Measurements from ENCODE around the gene FAM217A. TPM values are rescaled to one million over a fixed set of nuclear protein-coding genes. Genes with fewer than 3 reads are reported as not detected.
A peak's percentile ranks its signal among the peaks of the same experiment; 100 is the strongest.

FAM217A gene
- total and polyA plus RNA-seq, 2 of the 13 experiments (the other 11 are each of a cell fraction or from before 2014, with no cell fraction given), result not detected

DNA sequence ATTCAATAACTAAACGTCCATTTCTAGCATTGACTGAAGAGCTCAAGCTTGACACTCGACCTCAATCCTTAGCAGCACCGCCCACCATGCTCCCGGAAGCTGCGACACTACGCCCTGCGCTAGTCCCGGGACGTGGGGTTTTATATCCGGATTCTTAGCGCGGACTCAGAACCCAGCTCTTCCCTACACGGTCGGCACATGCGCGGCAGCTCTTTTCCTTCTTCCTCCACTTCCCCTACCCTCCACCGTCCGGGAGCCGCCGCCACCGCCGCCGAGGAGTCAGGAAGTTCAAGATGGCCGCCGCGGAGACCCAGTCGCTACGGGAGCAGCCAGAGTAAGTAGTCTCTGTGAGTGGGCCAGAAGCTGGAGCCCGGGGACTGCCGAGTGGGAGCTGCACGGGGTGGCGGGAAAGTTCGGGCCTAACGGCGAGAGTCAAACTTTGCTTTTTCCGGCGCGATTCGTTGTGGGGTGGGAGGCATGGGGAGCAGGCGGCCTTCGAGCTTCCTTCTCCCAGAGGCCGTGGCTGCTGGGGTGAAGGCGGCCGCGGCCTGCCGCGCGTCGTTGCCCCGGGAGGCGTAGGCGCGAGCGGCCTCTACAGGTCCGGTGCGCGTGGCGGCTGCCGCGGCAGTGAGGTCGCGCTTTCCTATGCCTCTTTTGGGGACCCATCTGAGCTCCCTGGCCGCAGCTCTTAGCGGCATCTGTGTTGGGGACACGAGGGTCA is 57.6 kb downstream of the FAM217A start (continued):
- peak; percentile 96 for TF ChIP-seq SRSF1 (optimal IDR thresholded peaks at IDR 0.05; ENCODE audit: low read depth, low read length)
- no peak for TF ChIP-seq ZSCAN22 (CRISPR knock-in tag; IDR thresholded peaks at IDR 0.05)
- TF ChIP-seq ZNF629 (CRISPR knock-in tag; conservative IDR thresholded peaks at IDR 0.05), result 0 out of 2 replicates have a peak, but pooled peaks have one; percentile 45
- peak; percentile 92; the same call in 2 of the 3 replicates for TF ChIP-seq MXI1 (IDR thresholded peaks at IDR 0.05; ENCODE audit: borderline replicate concordance, low read depth, low read length)
- TF ChIP-seq SP140L (CRISPR knock-in tag; IDR thresholded peaks at IDR 0.05; ENCODE audit: borderline replicate concordance), result no peak
- TF ChIP-seq ZSCAN30 (CRISPR knock-in tag; IDR thresholded peaks at IDR 0.05), result peak; percentile 18; the same call in 1 of the 2 replicates
- peak; percentile 87 for TF ChIP-seq POGZ (CRISPR knock-in tag; IDR thresholded peaks at IDR 0.05)
- peak; percentile 93 for TF ChIP-seq ZNF891 (CRISPR knock-in tag; IDR thresholded peaks at IDR 0.05)
- TF ChIP-seq SP5 (CRISPR knock-in tag; IDR thresholded peaks at IDR 0.05; ENCODE audit: borderline replicate concordance, low read depth), result peak; percentile 89
- TF ChIP-seq, protein P1, sequence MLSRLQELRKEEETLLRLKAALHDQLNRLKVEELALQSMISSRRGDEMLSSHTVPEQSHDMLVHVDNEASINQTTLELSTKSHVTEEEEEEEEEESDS (CRISPR knock-in tag; IDR thresholded peaks at IDR 0.05; ENCODE audit: borderline replicate concordance), result peak; percentile 83; the same call in 1 of the 2 replicates
- TF ChIP-seq, protein P2, sequence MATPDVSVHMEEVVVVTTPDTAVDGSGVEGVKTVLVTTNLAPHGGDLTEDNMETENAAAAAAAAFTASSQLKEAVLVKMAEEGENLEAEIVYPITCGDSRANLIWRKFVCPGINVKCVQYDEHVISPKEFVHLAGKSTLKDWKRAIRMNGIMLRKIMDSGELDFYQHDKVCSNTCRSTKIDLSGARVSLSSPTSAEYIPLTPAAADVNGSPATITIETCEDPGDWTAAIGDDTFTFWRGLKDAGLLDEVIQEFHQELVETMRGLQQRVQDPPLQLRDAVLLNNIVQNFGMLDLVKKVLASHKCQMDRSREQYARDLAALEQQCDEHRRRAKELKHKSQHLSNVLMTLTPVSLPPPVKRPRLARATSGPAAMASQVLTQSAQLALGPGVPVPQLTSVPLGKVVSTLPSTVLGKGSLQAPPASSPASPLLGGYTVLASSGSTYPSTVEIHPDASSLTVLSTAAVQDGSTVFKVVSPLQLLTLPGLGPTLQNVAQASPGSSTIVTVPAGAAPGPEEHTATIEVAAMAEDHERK (CRISPR knock-in tag; IDR thresholded peaks at IDR 0.05; ENCODE audit: low read depth), result peak; percentile 96
- TF ChIP-seq RBM22 (optimal IDR thresholded peaks at IDR 0.05; ENCODE audit: low read length), result no peak
- TF ChIP-seq, protein P3, sequence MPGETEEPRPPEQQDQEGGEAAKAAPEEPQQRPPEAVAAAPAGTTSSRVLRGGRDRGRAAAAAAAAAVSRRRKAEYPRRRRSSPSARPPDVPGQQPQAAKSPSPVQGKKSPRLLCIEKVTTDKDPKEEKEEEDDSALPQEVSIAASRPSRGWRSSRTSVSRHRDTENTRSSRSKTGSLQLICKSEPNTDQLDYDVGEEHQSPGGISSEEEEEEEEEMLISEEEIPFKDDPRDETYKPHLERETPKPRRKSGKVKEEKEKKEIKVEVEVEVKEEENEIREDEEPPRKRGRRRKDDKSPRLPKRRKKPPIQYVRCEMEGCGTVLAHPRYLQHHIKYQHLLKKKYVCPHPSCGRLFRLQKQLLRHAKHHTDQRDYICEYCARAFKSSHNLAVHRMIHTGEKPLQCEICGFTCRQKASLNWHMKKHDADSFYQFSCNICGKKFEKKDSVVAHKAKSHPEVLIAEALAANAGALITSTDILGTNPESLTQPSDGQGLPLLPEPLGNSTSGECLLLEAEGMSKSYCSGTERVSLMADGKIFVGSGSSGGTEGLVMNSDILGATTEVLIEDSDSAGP (CRISPR knock-in tag; IDR thresholded peaks at IDR 0.05; ENCODE audit: borderline replicate concordance), result peak; percentile 86; the same call in 1 of the 2 replicates
- TF ChIP-seq ARHGAP35 (CRISPR knock-in tag; IDR thresholded peaks at IDR 0.05; ENCODE audit: borderline replicate concordance), result no peak; the same call in 1 of the 2 replicates
- TF ChIP-seq TBP (CRISPR knock-in tag; IDR thresholded peaks at IDR 0.05), result 0 out of 2 replicates have a peak, but pooled peaks have one; percentile 81
- no peak for TF ChIP-seq ZNF850 (CRISPR knock-in tag; conservative IDR thresholded peaks at IDR 0.05)
- TF ChIP-seq FOSL1 (CRISPR knock-in tag; IDR thresholded peaks at IDR 0.05; ENCODE audit: borderline replicate concordance), result no peak
- TF ChIP-seq ZNF567 (CRISPR knock-in tag; IDR thresholded peaks at IDR 0.05; ENCODE audit: borderline replicate concordance), result no peak
- TF ChIP-seq NFYC (CRISPR knock-in tag; IDR thresholded peaks at IDR 0.05), result 0 out of 2 replicates have a peak, but pooled peaks have one; percentile 13
- TF ChIP-seq, protein P4, sequence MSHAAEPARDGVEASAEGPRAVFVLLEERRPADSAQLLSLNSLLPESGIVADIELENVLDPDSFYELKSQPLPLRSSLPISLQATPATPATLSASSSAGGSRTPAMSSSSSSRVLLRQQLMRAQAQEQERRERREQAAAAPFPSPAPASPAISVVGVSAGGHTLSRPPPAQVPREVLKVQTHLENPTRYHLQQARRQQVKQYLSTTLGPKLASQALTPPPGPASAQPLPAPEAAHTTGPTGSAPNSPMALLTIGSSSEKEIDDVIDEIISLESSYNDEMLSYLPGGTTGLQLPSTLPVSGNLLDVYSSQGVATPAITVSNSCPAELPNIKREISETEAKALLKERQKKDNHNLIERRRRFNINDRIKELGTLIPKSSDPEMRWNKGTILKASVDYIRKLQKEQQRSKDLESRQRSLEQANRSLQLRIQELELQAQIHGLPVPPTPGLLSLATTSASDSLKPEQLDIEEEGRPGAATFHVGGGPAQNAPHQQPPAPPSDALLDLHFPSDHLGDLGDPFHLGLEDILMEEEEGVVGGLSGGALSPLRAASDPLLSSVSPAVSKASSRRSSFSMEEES (CRISPR knock-in tag; IDR thresholded peaks at IDR 0.05), result peak; percentile 68; the same call in 1 of the 2 replicates

All from HepG2 (cell line).